IMR-90 (cell line): ENCODE measurements around the gene TTI1. TPM values are rescaled to one million over a fixed set of nuclear protein-coding genes. Genes with fewer than 3 reads are reported as not detected.
A peak's percentile ranks its signal among the peaks of the same experiment; 100 is the strongest.

Experiments used
- ATAC-seq: fragments of 200-7000 bp; cut with Tn5 transposase; 2 replicates; pipeline ENCODE4 v1.9.1; 2020; ENCODE audit warnings: low read depth, mild to moderate bottlenecking, moderate library complexity
- BruUV-seq: library from RNA; stranded (reverse); fragments of 400-500 nt; replicated peaks from 2 replicates; lab custom pipeline; 2021; lab: Mats Ljungman, UMichigan
- CTCF ChIA-PET: fragments of 300-600 bp; formaldehyde crosslinking; extraction: SDS; loops from one replicate; lab custom pipeline; 2021; ENCODE audit warnings: antibody characterized with exemption; lab: Yijun Ruan, JAX
- POLR2A ChIA-PET: fragments of 300-600 bp; sonication (Branson Sonifier 250); formaldehyde crosslinking; loops from one replicate; lab custom pipeline; 2022; ENCODE audit warnings: antibody characterized with exemption; ENCODE audit not compliant: unreplicated experiment; lab: Charles Lee
- DNase-seq: peaks from one replicate; pipeline ENCODE4 v3.0.0; 2013
- H2AFZ ChIP-seq: replicated peaks from 2 replicates; pipeline ENCODE3; 2013; ENCODE audit warnings: low read length, mild to moderate bottlenecking; ENCODE audit not compliant: poor library complexity
- H2AK5ac ChIP-seq: 2 replicates; pipeline ENCODE4 v1.6.1; 2013; ENCODE audit warnings: low read depth, low read length, inconsistent platforms
- H2AK9ac ChIP-seq: replicated peaks from 2 replicates; pipeline ENCODE3; 2013; ENCODE audit warnings: mild to moderate bottlenecking, low read depth, low read length, moderate library complexity; ENCODE audit not compliant: poor library complexity
- H2BK120ac ChIP-seq: 2 replicates; pipeline ENCODE4 v1.6.1; 2013; ENCODE audit warnings: low read depth, low read length, inconsistent platforms
- H2BK15ac ChIP-seq: 3 replicates; pipeline ENCODE4 v1.6.1; 2013; ENCODE audit warnings: low read depth, low read length, inconsistent platforms
- H2BK20ac ChIP-seq: 2 replicates; pipeline ENCODE4 v1.6.1; 2013; ENCODE audit warnings: low read depth, mild to moderate bottlenecking, inconsistent platforms, low read length, moderate library complexity
- H2BK5ac ChIP-seq: 2 replicates; pipeline ENCODE4 v1.6.1; 2013; ENCODE audit warnings: mild to moderate bottlenecking, low read depth, low read length, inconsistent platforms; ENCODE audit not compliant: poor library complexity, severe bottlenecking
- H3K14ac ChIP-seq: replicated peaks from 2 replicates; pipeline ENCODE4 v1.6.1; 2013; ENCODE audit warnings: low read depth, low read length, inconsistent platforms
- H3K18ac ChIP-seq: 2 replicates; pipeline ENCODE4 v1.6.1; 2013; ENCODE audit warnings: low read depth, low read length, control low read depth
- H3K23ac ChIP-seq: 2 replicates; pipeline ENCODE4 v1.6.1; 2013; ENCODE audit warnings: low read depth, low read length, inconsistent platforms
- H3K27ac ChIP-seq: 2 replicates; pipeline ENCODE4 v1.5.1; 2013; ENCODE audit warnings: mild to moderate bottlenecking, control low read depth, low read length; ENCODE audit not compliant: insufficient read depth
- H3K27me3 ChIP-seq: 2 replicates; pipeline ENCODE4 v1.6.1; 2013; ENCODE audit warnings: low read length; ENCODE audit not compliant: control insufficient read depth, insufficient read depth
- H3K36me3 ChIP-seq: 2 replicates; pipeline ENCODE4 v1.6.1; 2013; ENCODE audit warnings: low read length, mixed read lengths; ENCODE audit not compliant: control insufficient read depth, insufficient read depth
- H3K4ac ChIP-seq: 2 replicates; pipeline ENCODE4 v1.6.1; 2013; ENCODE audit warnings: low read depth, low read length, inconsistent platforms
- H3K4me1 ChIP-seq: 2 replicates; pipeline ENCODE4 v1.6.1; 2013; ENCODE audit warnings: low read length, mixed read lengths; ENCODE audit not compliant: control insufficient read depth, insufficient read depth
- H3K4me2 ChIP-seq: 2 replicates; pipeline ENCODE4 v1.6.1; 2013; ENCODE audit warnings: low read depth, mild to moderate bottlenecking, control low read depth, low read length, moderate library complexity
- H3K4me3 ChIP-seq: 2 replicates; pipeline ENCODE4 v1.5.1; 2013; ENCODE audit warnings: low read depth, mild to moderate bottlenecking, control low read depth, low read length, moderate library complexity; ENCODE audit not compliant: insufficient read depth
- H3K56ac ChIP-seq: 2 replicates; pipeline ENCODE4 v1.6.1; 2013; ENCODE audit warnings: low read length, inconsistent platforms; ENCODE audit not compliant: insufficient read depth; ENCODE audit errors: extremely low read depth
- H3K79me1 ChIP-seq, 2 experiments: 2 replicates each; pipeline ENCODE4 v1.6.1; 2013; ENCODE audit warnings: low read length in 2 of 2, inconsistent platforms in 1 of 2, low read depth in 1 of 2
- H3K9ac ChIP-seq: 2 replicates; pipeline ENCODE4 v1.6.1; 2013; ENCODE audit warnings: low read depth, low read length, control low read depth
- H3K9me1 ChIP-seq: 2 replicates; pipeline ENCODE4 v1.6.1; 2013; ENCODE audit warnings: low read length, inconsistent platforms; ENCODE audit not compliant: insufficient read depth
- H3K9me3 ChIP-seq: 2 replicates; pipeline ENCODE4 v1.6.1; 2013; ENCODE audit warnings: low read length; ENCODE audit not compliant: control insufficient read depth, insufficient read depth
- H4K20me1 ChIP-seq: 2 replicates; pipeline ENCODE4 v1.6.1; 2013; ENCODE audit warnings: low read length, inconsistent platforms; ENCODE audit not compliant: insufficient read depth
- H4K5ac ChIP-seq: 2 replicates; pipeline ENCODE4 v1.6.1; 2013; ENCODE audit warnings: mild to moderate bottlenecking, low read depth, low read length, control low read depth
- H4K8ac ChIP-seq, 2 experiments: 2 replicates each; pipeline ENCODE4 v1.6.1; 2013; ENCODE audit warnings: low read depth in 2 of 2, low read length in 2 of 2, control low read depth in 1 of 2, inconsistent platforms in 1 of 2
- H4K91ac ChIP-seq: 2 replicates; pipeline ENCODE4 v1.6.1; 2013; ENCODE audit warnings: low read depth, low read length, inconsistent platforms; ENCODE audit not compliant: insufficient read depth
- CEBPB ChIP-seq: IDR thresholded peaks from 2 replicates; pipeline ENCODE4 v1.6.1; 2012; ENCODE audit warnings: low read depth, low read length, improper control_type of control experiment
- ELK1 ChIP-seq: fragments of 150-350 bp; IDR thresholded peaks from 2 replicates; pipeline ENCODE4 v1.6.1; 2016; ENCODE audit warnings: low read depth, mild to moderate bottlenecking, low read length, moderate library complexity, borderline replicate concordance
- MAZ ChIP-seq: IDR thresholded peaks from 2 replicates; pipeline ENCODE4 v1.6.1; 2012; ENCODE audit warnings: low read depth, mild to moderate bottlenecking, low read length, improper control_type of control experiment, moderate library complexity, borderline replicate concordance
- MXI1 ChIP-seq: IDR thresholded peaks from 2 replicates; pipeline ENCODE4 v1.6.1; 2012; ENCODE audit warnings: low read depth, mild to moderate bottlenecking, low read length, moderate library complexity, borderline replicate concordance
- WGBS, 2 experiments: methylation state at CpG; one replicate each; pipeline versions ENCODE4 v1.1.5 to v1.1.7; 2013; ENCODE audit warnings: missing lambda C conversion rate in 2 of 2; ENCODE audit not compliant: insufficient read length in 1 of 2; ENCODE audit errors: extremely low coverage in 2 of 2; 5-methylcytosine and 5-hydroxymethylcytosine counted together
- dilution Hi-C: fragments of 300-500 bp; cut with HindIII; formaldehyde crosslinking; loops from one replicate; pipeline ENCODE4 v1.14.3; 2018; ENCODE audit warnings: low sequenced_read_pairs; ENCODE audit not compliant: unreplicated experiment
- in situ Hi-C: fragments of 300-500 bp; cut with MboI; formaldehyde crosslinking; loops from 3 replicates; pipeline ENCODE4 v1.14.3; 2019; ENCODE audit warnings: low sequenced_read_pairs, inconsistent platforms, mixed read lengths
- intact Hi-C: fragments of 100-400 bp; cut with micrococcal nuclease; formaldehyde crosslinking; loops from 2 replicates; pipeline ENCODE4 v1.10.0; 2022
- polyA plus RNA-seq, 3 experiments: library from polyadenylated mRNA; depleted of rRNA; stranded (reverse); fragments of >200 nt; gene quantifications; 2 replicates each; pipeline ENCODE4 v1.2.3, GENCODE V29; 2012; ENCODE audit warnings: low replicate concordance in 1 of 3
- total RNA-seq: library from RNA; depleted of rRNA; stranded (reverse); fragments of >200 nt; gene quantifications from 2 replicates; pipeline ENCODE4 v1.2.3, GENCODE V29; 2012

Gene TTI1
- total and polyA plus RNA-seq, 2 of the 4 experiments (the other 2 are of a cell fraction): 12.5 to 17.6 TPM

- no peak for TF ChIP-seq ELK1
Observed at GRCh38 chr20:37991157-37991866, 41.9 kb downstream of the TTI1 start (continued).

- Histone ChIP-seq H3K4me1 (peaks cover 29% of the 10 kb centered on the region), H2BK120ac (no peak overlapping the region), H4K8ac (no peak overlapping the region), H3K9ac (no peak overlapping the region), H4K91ac (no peak overlapping the region), H4K20me1 (peaks cover 26% of the 10 kb centered on the region; the same call in 1 of the 2 replicates), H2BK15ac (no peak overlapping the region), H3K23ac (no peak overlapping the region), H4K5ac (no peak overlapping the region), H2AK9ac (no peak overlapping the region), H3K4ac (no peak overlapping the region), H2BK5ac (no peak overlapping the region), H2AK5ac (no peak overlapping the region), H3K9me1 (peaks cover 18% of the 10 kb centered on the region), H2AFZ (no peak overlapping the region), H3K27ac (peak overlapping the region; percentile 12; the same call in 1 of the 2 replicates), H2BK20ac (peak overlapping the region; percentile 62; the same call in 1 of the 2 replicates), H3K36me3 (peaks cover 12% of the 10 kb centered on the region), H3K4me3 (no peak overlapping the region), H3K27me3 (no peaks in the 10 kb centered on the region), H3K18ac (no peak overlapping the region), H3K9me3 (no peaks in the 10 kb centered on the region), H3K56ac (no peak overlapping the region), H3K14ac (no peak overlapping the region), H3K4me2 (peak overlapping the region; percentile 67), H3K79me1 (peaks cover 0 to 17% of the 10 kb centered on the region in 2 experiments; a peak in 1 of 4 replicates)
- in situ Hi-C loops: loop anchor here (5.0 kb wide), 1 partner anchor 423 kb away; no protein-coding TSS in a partner anchor
- TF ChIP-seq MXI1: peak; percentile 44; the same call in 1 of the 2 replicates
- no peak for TF ChIP-seq MAZ
- TF ChIP-seq CEBPB: peak; percentile 45; the same call in 1 of the 2 replicates
- dilution Hi-C loops: no loop called here
- WGBS, 2 experiments: no CpG with 5 or more reads among the region's 10 CpGs
- peak; percentile 36 for ATAC-seq
- intact Hi-C loops: loop anchor here (10.0 kb wide), 1 partner anchor 166 kb away; no protein-coding TSS in a partner anchor
- ChIA-PET CTCF (interaction anchor here (0.7 kb wide), 1 partner anchor 426 kb away, joined by 3 read pairs; no protein-coding TSS in a partner anchor), POLR2A (no interaction called here)
- BruUV-seq: no TSS peak
- peak; percentile 78 for DNase-seq
Observed at GRCh38 chr20:37990571-37991151, 42.6 kb downstream of the TTI1 start.
